HCT116 (cell line): Measurements from ENCODE around the gene AGPAT2. TPM values are rescaled to one million over a fixed set of nuclear protein-coding genes. Genes with fewer than 3 reads are reported as not detected.

Source experiments
- ATAC-seq: fragments of 200-7000 bp; cut with Tn5 transposase; 2 replicates; pipeline ENCODE4 v1.9.1; 2020; ENCODE audit warnings: mild to moderate bottlenecking, moderate library complexity
- BruUV-seq: library from RNA; stranded (reverse); fragments of 400-500 nt; replicated peaks from 2 replicates; lab custom pipeline; 2021; lab: Mats Ljungman, UMichigan
- CTCF ChIA-PET: fragments of 300-600 bp; sonication (Branson Sonifier 250); formaldehyde crosslinking; loops from one replicate; lab custom pipeline; 2021; ENCODE audit warnings: antibody characterized with exemption; lab: Charles Lee
- POLR2A ChIA-PET: fragments of 300-600, 350-600 bp; sonication (Branson Sonifier 250); formaldehyde crosslinking; loops from one replicate; lab custom pipeline; 2021; ENCODE audit warnings: antibody characterized with exemption; lab: Charles Lee
- RAD21 ChIA-PET, 2 experiments: fragments of 300-600 bp; sonication (Branson Sonifier 250); formaldehyde crosslinking; loops; one replicate each; lab custom pipeline; 2023; ENCODE audit warnings: low total read pairs in 2 of 2; ENCODE audit not compliant: uncharacterized antibody in 2 of 2, unreplicated experiment in 2 of 2, low non-redundant PET in 1 of 2; lab: Charles Lee
- DNase-seq: peaks from one replicate; pipeline ENCODE4 v3.0.0-alpha.2; 2010; ENCODE audit warnings: low read depth, low spot score
- H2AFZ ChIP-seq: fragments of 200-600 bp; shearing (Covaris generic), sonication (generic); 2 replicates; pipeline ENCODE4 v1.6.1; 2017; ENCODE audit warnings: low read depth, mixed run types, mixed read lengths, antibody characterized with exemption, low read length; ENCODE audit not compliant: poor library complexity, severe bottlenecking
- H3K27ac ChIP-seq: 2 replicates; pipeline ENCODE4 v1.5.1; 2012; ENCODE audit warnings: low read depth, low read length
- H3K27me3 ChIP-seq: fragments of 200-600 bp; sonication (generic); 2 replicates; pipeline ENCODE4 v1.6.1; 2016; ENCODE audit warnings: mixed run types, low read length, mixed read lengths; ENCODE audit not compliant: insufficient read depth
- H3K36me3 ChIP-seq, 2 experiments: fragments of 200-500 bp in 1 of 2; fragments of 200-600 bp in 1 of 2; sonication (Bioruptor generic) in 1 of 2; sonication (generic) in 1 of 2; 2 replicates each; pipeline versions ENCODE4 v1.5.1 to v1.6.1; 2014 to 2016; ENCODE audit warnings: low read length in 2 of 2, inconsistent platforms in 1 of 2, mixed read lengths in 1 of 2, mixed run types in 1 of 2; ENCODE audit not compliant: insufficient read depth in 2 of 2, control insufficient read depth in 1 of 2
- H3K4me1 ChIP-seq, 2 experiments: fragments of 200-600 bp in 1 of 2; sonication (generic) in 1 of 2; 2 replicates each; pipeline versions ENCODE4 v1.5.1 to v1.6.1; 2012 to 2017; ENCODE audit warnings: low read length in 2 of 2, inconsistent platforms in 1 of 2, mild to moderate bottlenecking in 1 of 2, mixed read lengths in 1 of 2, mixed run types in 1 of 2, moderate library complexity in 1 of 2; ENCODE audit not compliant: insufficient read depth in 2 of 2, control insufficient read depth in 1 of 2
- H3K4me2 ChIP-seq: fragments of 200-600 bp; sonication (generic); 2 replicates; pipeline ENCODE4 v1.6.1; 2017; ENCODE audit warnings: mixed run types, low read length, mixed read lengths
- H3K4me3 ChIP-seq, 2 experiments: fragments of 200-600 bp in 1 of 2; sonication (generic) in 1 of 2; replicated peaks in 1 of 2; 2 replicates each; pipeline ENCODE4 v1.5.1; 2011 to 2016; ENCODE audit warnings: low read length in 2 of 2, control low read depth in 1 of 2, low read depth in 1 of 2, mild to moderate bottlenecking in 1 of 2, mixed read lengths in 1 of 2, mixed run types in 1 of 2
- H3K79me2 ChIP-seq: fragments of 200-600 bp; sonication (generic); 2 replicates; pipeline ENCODE4 v1.6.1; 2017; ENCODE audit warnings: mild to moderate bottlenecking, mixed run types, low read length, moderate library complexity, mixed read lengths; ENCODE audit not compliant: insufficient read depth
- H3K9ac ChIP-seq: fragments of 200-600 bp; sonication (generic); 2 replicates; pipeline ENCODE4 v1.6.1; 2016; ENCODE audit warnings: low read length, mixed read lengths
- H3K9me2 ChIP-seq: fragments of 200-600 bp; sonication (generic), shearing (Covaris generic); 2 replicates; pipeline ENCODE4 v1.6.1; 2017; ENCODE audit warnings: mixed run types, mild to moderate bottlenecking, moderate library complexity; ENCODE audit not compliant: insufficient read depth
- H3K9me3 ChIP-seq, 2 experiments: fragments of 200-500 bp in 1 of 2; fragments of 200-600 bp in 1 of 2; sonication (Bioruptor generic) in 1 of 2; sonication (generic) in 1 of 2; 2 replicates each; pipeline ENCODE4 v1.6.1; 2014 to 2017; ENCODE audit warnings: low read length in 2 of 2, mixed read lengths in 2 of 2, inconsistent platforms in 1 of 2, low read depth in 1 of 2, mild to moderate bottlenecking in 1 of 2, mixed run types in 1 of 2, moderate library complexity in 1 of 2; ENCODE audit not compliant: control insufficient read depth in 1 of 2, insufficient read depth in 1 of 2
- H4K20me1 ChIP-seq: fragments of 200-600 bp; sonication (generic), shearing (Covaris generic); 2 replicates; pipeline ENCODE4 v1.6.1; 2017; ENCODE audit warnings: mixed run types, mild to moderate bottlenecking, moderate library complexity; ENCODE audit not compliant: insufficient read depth
- CTCF ChIP-seq, 3 experiments: fragments of 200-600 bp in 1 of 3; sonication (generic) in 1 of 3; IDR thresholded peaks in 2 of 3; conservative IDR thresholded peaks in 1 of 3; 2 replicates each; pipeline ENCODE4 v1.5.1; 2012 to 2017; ENCODE audit warnings: low read depth in 2 of 3, low read length in 2 of 3, antibody characterized with exemption in 1 of 3, borderline replicate concordance in 1 of 3, control low read depth in 1 of 3, mild to moderate bottlenecking in 1 of 3, mixed read lengths in 1 of 3, mixed run types in 1 of 3, moderate library complexity in 1 of 3; ENCODE audit not compliant: insufficient read depth in 1 of 3
- intact Hi-C: fragments of 100-400 bp; cut with micrococcal nuclease; formaldehyde crosslinking; loops from 2 replicates; pipeline ENCODE4 v1.10.0; 2022
- total RNA-seq: library from RNA; stranded (reverse); gene quantifications from one replicate; pipeline ENCODE4 v1.2.1, GENCODE V29; 2021; ENCODE audit not compliant: unreplicated experiment
- TF ChIP-seq, protein P1 (sequence below): IDR thresholded peaks from 2 replicates; pipeline ENCODE4 v1.6.1; 2011; ENCODE audit warnings: mild to moderate bottlenecking, low read length, moderate library complexity; ENCODE audit not compliant: insufficient replicate concordance; ENCODE audit errors: extremely low read depth

The AGPAT2 gene
- total RNA-seq, 1 experiment from 2014 or later = 86.0 TPM

DNA sequence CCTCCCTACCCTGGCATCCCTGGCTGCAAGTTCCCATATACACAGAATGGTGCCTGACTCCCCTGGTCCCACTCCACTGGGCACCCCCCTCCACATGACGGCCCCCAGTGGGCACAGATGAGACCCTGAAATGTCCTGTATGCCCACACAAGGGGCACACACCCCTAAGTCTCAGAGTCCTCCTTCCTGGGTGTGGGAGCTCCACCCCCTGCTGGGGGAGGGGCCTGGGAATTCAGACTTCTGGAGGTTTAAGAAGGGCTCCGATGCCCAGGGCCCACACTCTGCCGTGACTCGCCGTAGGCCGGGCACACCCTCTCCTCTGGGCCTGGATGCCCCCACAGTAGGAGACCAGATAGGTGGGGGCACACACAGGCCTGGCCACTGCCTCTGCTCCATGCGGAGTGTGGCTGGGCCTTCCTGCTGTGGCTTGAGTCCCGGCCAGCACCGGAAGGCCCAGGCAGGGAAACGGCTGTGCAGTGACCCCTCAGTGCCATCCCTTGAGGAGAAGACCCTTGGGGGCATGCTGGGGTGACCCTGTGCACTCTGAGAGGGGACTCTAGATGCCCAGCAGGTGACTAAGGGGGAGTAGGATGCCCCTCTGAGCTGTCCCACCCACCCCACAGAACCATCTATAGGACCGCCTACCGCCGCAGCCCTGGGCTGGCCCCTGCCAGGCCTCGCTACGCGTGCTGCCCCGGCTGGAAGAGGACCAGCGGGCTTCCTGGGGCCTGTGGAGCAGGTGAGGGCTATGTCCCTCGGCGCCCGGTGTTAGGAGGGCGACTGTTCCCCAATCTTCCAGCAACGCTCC is 18.1 kb downstream of the AGPAT2 start:
- peaks cover 0 to 3% of the 10 kb centered on the region in 2 experiments; a peak in 2 of 4 replicates for H3K36me3 ChIP-seq
- H3K27me3 ChIP-seq = no peaks in the 10 kb centered on the region
- peaks cover 0 to 36% of the 10 kb centered on the region in 2 experiments; a peak in 2 of 4 replicates for H3K4me1 ChIP-seq
- no peaks in the 10 kb centered on the region for H3K79me2 ChIP-seq
- H3K9me3 ChIP-seq = no peaks in the 10 kb centered on the region
- intact Hi-C loops = no loop called here
- no TSS peak for BruUV-seq
- H3K9me2 ChIP-seq = no peaks in the 10 kb centered on the region
- no peaks in the 10 kb centered on the region for H4K20me1 ChIP-seq
- TF ChIP-seq, protein P1, sequence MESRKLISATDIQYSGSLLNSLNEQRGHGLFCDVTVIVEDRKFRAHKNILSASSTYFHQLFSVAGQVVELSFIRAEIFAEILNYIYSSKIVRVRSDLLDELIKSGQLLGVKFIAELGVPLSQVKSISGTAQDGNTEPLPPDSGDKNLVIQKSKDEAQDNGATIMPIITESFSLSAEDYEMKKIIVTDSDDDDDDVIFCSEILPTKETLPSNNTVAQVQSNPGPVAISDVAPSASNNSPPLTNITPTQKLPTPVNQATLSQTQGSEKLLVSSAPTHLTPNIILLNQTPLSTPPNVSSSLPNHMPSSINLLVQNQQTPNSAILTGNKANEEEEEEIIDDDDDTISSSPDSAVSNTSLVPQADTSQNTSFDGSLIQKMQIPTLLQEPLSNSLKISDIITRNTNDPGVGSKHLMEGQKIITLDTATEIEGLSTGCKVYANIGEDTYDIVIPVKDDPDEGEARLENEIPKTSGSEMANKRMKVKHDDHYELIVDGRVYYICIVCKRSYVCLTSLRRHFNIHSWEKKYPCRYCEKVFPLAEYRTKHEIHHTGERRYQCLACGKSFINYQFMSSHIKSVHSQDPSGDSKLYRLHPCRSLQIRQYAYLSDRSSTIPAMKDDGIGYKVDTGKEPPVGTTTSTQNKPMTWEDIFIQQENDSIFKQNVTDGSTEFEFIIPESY = no peak
- 0 out of 6 replicates have a peak, but pooled peaks of 1 of the 3 experiments have one; percentile 2 for TF ChIP-seq CTCF (IDR thresholded peaks at IDR 0.05 in 2 of 3, conservative IDR thresholded peaks at IDR 0.05 in 1 of 3; ENCODE audit: borderline replicate concordance in 1 of 3, insufficient read depth in 1 of 3, low read depth in 2 of 3, low read length in 2 of 3)
- no peak overlapping the region for H3K9ac ChIP-seq
- peak overlapping the region; percentile 9; the same call in 1 of the 2 replicates for H3K4me2 ChIP-seq
- ChIA-PET POLR2A (no interaction called here), CTCF (no interaction called here), RAD21 (no interaction called here)
- H3K27ac ChIP-seq = peak overlapping the region; percentile 6; the same call in 1 of the 2 replicates
- no peak overlapping the region for H2AFZ ChIP-seq
- DNase-seq (no peak), ATAC-seq (no peak)
- no peak overlapping the region for H3K4me3 ChIP-seq
